ENCODE data around the gene ZC3H8. TPM values are rescaled to one million over a fixed set of nuclear protein-coding genes. Genes with fewer than 3 reads are reported as not detected.

Gene ZC3H8
- total and polyA plus RNA-seq, 2 donors (not counting 3 experiments of a cell fraction or from before 2014, with no cell fraction given) = 0.95 to 7.1 TPM

- Histone ChIP-seq H3K79me2 (ENCODE audit: control insufficient read depth, insufficient read depth, low read length) (no peaks in the 10 kb centered on the region), H3K27ac (ENCODE audit: insufficient read depth, low read depth, low read length) (no peak overlapping the region), H3K4me3 (replicated peaks in 1 of 3; ENCODE audit: insufficient read depth in 1 of 3, low read depth in 1 of 3, low read length in 3 of 3) (no peak overlapping the region), H3K36me3 (ENCODE audit: control insufficient read depth in 2 of 2, extremely low read depth in 1 of 2, insufficient read depth in 2 of 2, low read length in 2 of 2) (no peaks in the 10 kb centered on the region), H2AFZ (ENCODE audit: low read depth, low read length) (no peak overlapping the region), H3K9me1 (replicated peaks; ENCODE audit: control insufficient read depth, extremely low read depth, insufficient read depth, low read length) (no peaks in the 10 kb centered on the region), H3K9me3 (replicated peaks; ENCODE audit: control insufficient read depth, insufficient read depth, low read length) (no peaks in the 10 kb centered on the region), H3K27me3 (ENCODE audit: control insufficient read depth in 2 of 2, insufficient read depth in 2 of 2, low read length in 2 of 2) (no peaks in the 10 kb centered on the region), H3K9ac (replicated peaks; ENCODE audit: extremely low read depth, insufficient read depth, low read length) (no peak overlapping the region), H4K20me1 (replicated peaks; ENCODE audit: control insufficient read depth, extremely low read depth, insufficient read depth, low read length) (no peaks in the 10 kb centered on the region), H3K4me1 (ENCODE audit: control insufficient read depth, extremely low read depth, insufficient read depth, low read length) (peaks cover 12% of the 10 kb centered on the region), H3K4me2 (ENCODE audit: insufficient read depth, low read length) (no peak overlapping the region)
- TF ChIP-seq POLR2AphosphoS5 (IDR thresholded peaks at IDR 0.05; ENCODE audit: insufficient read depth, low read depth, low read length) = no peak
- TF ChIP-seq MAX (IDR thresholded peaks at IDR 0.05; ENCODE audit: insufficient read depth, insufficient read length) = no peak
- TF ChIP-seq EZH2 (IDR thresholded peaks at IDR 0.05; ENCODE audit: borderline replicate concordance, low read depth, low read length, severe bottlenecking) = no peak
- TF ChIP-seq MYC (IDR thresholded peaks at IDR 0.05; ENCODE audit: low read depth, low read length) = no peak
- no peak for TF ChIP-seq POLR2A (IDR thresholded peaks at IDR 0.05; ENCODE audit: low read depth, low read length)
- no peak for TF ChIP-seq FOS (IDR thresholded peaks at IDR 0.05; ENCODE audit: borderline replicate concordance, insufficient read depth, low read length)
- TF ChIP-seq GATA2 (IDR thresholded peaks at IDR 0.05; ENCODE audit: insufficient read depth, insufficient read length, low read depth, low read length) = no peak
- TF ChIP-seq CTCF (IDR thresholded peaks at IDR 0.05; ENCODE audit: extremely low read depth in 1 of 2, insufficient read depth in 1 of 2, low read depth in 1 of 2, low read length in 2 of 2) = no peak
- TF ChIP-seq JUN (IDR thresholded peaks at IDR 0.05; ENCODE audit: borderline replicate concordance, insufficient read depth, insufficient read length, low read depth) = no peak
- ChIA-PET CTCF (no interaction called here), POLR2A (no interaction called here)
- FAIRE-seq (no peak), DNase-seq (ENCODE audit: low read depth, low spot score) (no peak)
- dilution Hi-C loops (cut with MboI; ENCODE audit: extremely low pct_ligation_motif_present, low sequenced_read_pairs) = no loop called here
- no TSS peak for BruUV-seq (replicated peaks)
- intact Hi-C loops (cut with micrococcal nuclease) = no loop called here
Measured at GRCh38 chr2:112174383-112174782, 80.5 kb downstream of the ZC3H8 start.
